GM19452 (cell line): Measurements from ENCODE around the gene RPP14.
"Not testable (repeated sequence)": the region's sequence is repeated elsewhere in the genome, so short reads cannot be mapped to it uniquely, and the experiment has no call there.

Experiments
- ATAC-seq: cut with Tn5 transposase; IDR thresholded peaks from one replicate; pipeline ENCODE4 v1.9.1; 2021; ENCODE audit not compliant: unreplicated experiment

Gene RPP14

DNA sequence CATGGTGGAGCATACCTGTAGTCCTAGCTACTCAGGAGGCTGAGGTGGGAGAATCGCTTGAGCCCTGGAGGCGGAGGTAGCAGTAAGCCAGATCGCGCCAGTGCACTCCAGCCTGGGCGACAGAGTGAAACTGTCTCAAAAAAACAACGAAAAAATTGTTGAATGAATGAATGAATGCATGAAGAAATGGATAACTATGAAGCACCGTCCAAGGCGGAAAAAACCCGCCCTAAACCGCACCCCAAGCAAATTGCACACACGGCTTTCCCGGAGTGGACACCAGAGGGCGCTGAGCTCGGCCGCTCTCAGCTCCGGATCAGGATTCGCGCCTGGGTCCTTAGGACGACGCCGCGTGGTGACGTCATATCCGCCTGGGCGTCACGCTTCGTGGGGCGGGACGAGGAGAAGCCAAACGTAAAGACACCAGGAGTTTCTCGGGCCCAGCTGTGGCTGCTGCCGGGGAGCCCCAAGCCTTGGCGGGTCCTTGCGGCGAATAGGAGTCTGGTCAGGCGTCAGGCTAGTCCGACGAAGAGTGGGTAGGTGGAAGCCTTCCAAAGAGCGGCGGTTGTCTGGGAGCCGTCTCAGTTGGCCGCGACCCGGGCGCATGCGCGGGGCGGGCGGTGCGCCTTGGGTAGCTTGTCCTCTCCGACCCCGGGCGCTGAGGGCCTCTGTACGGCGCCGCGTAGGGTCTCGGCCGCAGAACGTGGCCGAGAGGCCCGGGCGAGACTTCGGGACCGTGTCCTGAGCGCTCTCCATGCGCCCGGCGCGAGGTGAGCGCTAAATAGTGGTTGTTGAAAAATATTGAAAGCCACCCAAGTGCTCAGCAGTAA, at the start of gene RPP14, which contains the start of gene HTD2:
TSS of gene RPP14 (plus strand) at position 364 of the 830 bp plus-strand sequence. CDS start 4,085 bp downstream, outside the sequence.
TSS of gene HTD2 (plus strand) at position 639 of the 830 bp plus-strand sequence. CDS start 11,094 bp downstream, outside the sequence.
- ATAC-seq: peak; percentile 93

DNA sequence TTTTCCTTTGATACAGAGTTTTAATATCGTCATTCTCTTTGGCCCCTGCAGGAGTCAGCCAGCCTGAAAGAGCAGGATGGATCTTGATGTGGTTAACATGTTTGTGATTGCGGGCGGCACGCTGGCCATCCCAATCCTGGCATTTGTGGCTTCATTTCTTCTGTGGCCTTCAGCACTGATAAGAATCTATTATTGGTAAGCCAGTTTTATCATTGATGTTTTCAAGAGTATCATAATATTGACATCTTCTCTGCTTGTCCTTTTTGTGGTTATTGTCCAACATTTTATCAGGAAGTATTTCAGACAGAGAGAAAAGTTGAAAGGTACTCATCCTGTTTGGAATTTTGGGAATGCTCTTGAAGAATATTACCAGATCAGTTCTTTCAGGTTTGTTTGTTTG, 49.5 kb upstream of the RPP14 start:
- ATAC-seq: no peak

DNA sequence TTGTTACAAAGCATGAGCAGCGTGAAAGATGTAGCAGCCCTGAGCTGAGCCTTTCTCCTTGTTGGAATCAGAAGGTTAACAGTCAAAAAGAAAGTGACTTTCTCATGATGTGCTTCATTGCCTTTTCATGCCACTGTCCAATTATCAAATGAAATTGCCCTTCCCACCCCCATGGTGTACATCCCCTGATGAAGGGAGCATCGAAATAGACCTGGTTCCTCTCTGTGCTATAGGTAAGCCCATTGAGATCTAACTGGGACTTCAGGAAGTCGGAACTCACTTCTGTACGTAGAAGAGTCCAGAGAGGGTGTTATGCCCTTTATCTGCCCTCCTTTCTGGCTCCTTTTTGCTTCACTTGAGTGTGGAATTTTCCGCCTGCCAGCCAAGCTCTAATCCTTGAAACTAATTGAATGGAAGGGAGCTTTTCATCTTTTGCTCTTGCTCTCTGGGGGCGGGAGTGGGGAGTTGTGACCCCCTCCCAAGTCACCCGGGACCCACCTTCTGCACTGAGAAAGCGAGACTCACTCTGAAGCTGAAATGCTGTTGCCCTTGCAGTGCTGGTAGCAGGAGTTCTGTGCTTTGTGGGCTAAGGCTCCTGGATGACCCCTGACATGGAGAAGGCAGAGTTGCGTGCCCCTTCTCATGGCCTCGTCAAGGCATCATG, 47.5 kb upstream of the RPP14 start:
- ATAC-seq: no peak

DNA sequence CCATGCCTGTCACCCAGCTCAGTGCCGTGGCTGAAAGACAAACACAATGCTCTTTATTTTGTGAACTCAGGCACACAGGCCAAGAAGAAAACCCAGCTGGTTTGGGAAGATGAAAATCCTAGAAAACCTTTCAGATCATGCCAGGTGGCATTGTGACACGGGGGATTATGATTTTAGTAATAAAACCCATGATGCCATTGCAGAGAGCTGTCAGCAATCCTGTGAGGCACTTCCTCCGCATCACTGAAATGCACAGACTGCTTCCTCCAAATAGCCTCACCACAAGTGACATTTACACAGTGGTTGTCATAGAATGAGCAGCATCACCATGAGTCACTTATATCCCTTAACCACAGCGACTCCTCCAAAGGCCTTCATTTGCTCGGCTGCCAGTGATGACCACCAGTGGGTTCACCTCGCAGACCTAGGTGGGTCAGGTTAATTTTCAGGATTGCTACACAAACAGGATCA, 45.7 kb upstream of the RPP14 start:
- ATAC-seq: no peak

DNA sequence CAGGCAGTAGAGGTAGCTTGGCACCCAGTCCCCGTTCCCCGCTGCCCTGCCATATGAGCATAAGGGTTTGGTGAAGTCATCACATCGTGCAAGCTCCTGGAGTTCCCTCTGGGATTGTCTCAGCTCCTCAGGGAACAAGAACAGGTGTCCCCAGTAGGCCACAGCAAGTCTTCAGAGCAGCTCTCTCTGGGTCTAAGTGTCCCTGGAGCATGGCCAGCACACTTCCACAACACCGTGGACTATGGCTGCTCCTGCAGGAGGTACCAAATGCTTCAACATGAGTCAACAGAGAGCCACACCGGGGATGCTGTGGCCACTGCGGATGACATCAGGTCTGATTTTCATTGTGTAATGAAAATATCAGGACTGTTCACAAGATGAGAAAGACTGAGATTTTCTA, 45.3 kb upstream of the RPP14 start:
- ATAC-seq: no peak

DNA sequence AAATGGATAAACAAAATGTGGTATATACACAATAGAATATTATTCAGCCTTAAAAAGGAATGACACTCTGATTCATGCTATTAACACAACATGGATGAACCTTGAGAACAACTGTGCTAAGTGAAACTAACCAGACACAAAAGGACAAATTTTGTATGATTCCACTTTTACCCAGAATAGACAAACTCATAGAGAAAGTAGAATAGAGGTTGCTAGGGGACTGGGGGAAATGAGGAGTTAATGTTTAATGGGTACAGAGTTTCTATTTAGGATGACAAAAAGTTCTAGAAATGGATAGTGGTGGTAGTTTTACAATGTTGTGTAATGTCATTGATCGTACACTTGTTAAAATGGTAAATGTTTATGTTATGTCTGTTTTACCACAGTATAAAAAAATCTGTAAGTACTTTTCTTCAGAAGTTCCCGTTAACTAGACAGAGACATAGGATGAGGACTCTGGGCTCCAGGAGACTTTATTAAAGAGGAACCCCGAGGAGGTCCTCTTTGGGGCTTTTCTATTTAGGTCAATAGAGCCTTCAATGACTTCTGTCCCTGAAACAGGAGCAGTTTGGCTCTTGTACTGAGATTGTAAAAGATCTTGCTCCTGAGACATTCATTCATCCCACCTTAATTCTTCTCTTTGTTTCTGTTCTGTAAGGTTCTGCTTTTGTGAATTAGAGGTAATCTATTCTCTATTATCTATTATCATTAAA, 43.9 kb upstream of the RPP14 start:
- ATAC-seq: peak; percentile 69

DNA sequence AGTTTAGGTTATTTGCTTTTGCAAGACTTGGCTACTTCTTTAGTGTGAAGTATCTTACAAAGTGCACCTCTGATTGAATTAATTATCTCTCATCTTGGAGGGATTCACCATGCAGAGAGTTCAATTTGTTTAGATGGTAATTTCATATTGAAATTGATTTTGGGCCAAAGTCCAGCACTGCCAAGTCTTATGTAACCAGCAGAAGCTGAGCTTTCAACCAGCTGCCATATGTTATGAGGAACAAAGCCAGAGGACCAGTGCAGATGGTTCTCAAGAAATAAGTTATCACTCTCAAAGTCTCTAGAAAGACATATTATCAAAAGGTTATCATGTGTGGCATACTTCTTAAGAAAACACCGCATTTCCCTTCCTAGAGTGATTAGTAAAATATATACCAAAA, 39.5 kb upstream of the RPP14 start:
- no peak for ATAC-seq

DNA sequence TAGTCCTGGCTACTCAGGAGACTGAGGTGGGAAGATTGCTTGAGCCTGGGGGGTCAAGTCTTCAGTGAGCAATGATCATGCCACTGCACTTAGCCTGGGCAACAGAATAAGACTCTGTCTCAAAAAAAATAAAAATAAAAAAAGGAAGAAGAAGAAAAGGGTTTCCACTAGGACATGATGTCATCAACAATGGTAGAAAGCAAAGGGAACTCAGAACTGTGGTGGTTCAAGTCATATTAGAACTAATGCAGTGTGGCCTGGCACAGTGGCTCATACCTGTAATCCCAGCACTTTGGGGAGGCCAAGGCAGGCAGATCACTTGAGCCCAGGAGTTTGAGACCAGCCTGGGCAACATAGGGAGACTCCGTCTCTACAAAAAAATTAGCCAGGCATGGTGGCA, 38.5 kb upstream of the RPP14 start:
- ATAC-seq: not testable (repeated sequence)

DNA sequence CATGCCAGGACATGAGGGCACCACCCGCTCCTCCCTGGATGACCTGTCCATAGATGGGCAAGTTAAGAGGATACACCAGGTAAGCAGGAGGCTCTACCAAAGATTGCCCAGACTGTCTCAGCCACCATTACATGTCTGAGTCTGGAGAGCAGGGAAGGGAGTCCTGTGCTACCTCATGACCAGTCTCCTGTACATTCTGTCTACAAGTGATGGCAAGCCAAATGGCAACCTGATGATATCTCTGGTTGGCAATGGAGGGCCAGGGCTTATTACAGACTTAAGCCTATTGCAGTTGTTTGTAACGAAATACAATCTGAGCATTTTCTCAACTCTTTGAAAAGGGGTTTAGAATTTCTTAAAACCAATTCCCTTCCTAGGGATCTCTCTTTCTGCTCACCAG, 36.7 kb upstream of the RPP14 start:
- no peak for ATAC-seq

DNA sequence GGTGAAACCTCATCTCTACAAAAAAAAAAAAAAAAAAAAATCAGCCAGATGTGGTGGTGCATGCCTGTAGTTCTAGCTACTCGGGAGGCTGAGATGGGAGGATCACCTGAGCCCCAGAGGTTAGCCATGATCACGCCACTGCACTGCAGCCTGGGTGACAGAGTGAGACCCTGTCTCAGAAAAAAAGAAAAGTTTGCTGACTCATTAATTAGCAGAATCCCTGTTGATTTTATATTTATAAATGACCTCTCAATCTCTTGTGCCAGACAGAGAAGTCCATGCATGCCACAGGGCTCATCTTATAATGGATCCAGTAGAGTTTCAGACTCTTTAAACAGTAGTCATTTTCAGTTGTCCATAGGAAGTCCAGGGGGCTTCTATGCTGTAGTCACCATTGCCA, 35.6 kb upstream of the RPP14 start:
- ATAC-seq: no peak

DNA sequence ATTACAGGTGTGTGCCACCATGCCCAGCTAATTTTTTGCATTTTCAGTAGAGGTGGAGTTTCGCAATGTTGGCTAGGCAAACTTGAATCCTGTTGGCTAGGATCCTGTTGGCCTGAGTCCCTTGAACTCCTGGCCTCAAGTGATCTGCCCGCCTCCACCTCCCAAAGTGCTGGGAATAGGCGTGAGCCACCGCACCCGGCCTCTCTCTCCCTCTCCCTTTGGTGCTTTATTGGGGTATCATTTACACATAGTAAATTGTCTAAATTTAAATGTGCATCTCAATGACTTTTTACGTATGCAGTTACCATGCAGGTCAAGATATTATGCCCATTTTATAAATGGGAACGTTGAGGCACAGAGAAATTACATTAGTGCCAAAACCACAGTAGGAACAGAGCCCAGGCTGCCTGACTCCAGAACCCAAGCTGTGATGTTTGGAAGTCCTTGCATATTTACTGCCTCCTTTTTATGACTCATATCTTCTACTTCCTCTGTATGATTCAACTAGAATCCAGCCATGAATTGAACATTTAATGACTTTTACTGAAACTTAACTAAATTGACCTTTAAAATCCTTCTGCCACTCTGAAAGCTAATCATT, 34.0 kb upstream of the RPP14 start:
- no peak for ATAC-seq

DNA sequence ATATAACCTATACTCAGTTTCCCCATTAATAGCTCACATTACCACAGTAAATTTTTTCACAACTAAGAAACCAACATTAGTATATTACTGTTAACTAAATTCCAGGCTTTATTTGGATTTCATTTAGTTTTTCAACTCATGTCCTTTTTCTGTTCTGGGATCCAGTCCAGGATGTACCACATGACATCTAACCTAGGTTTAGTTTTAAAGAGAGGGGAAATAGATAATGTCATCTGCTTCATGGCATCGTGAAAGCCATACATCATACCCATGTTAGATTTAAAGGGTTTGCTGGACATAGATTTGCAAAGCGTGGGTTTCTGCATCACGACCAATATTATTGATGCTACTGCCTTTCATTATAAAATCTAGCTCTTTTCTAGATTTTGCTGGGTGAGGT, 33.2 kb upstream of the RPP14 start:
- no peak for ATAC-seq

DNA sequence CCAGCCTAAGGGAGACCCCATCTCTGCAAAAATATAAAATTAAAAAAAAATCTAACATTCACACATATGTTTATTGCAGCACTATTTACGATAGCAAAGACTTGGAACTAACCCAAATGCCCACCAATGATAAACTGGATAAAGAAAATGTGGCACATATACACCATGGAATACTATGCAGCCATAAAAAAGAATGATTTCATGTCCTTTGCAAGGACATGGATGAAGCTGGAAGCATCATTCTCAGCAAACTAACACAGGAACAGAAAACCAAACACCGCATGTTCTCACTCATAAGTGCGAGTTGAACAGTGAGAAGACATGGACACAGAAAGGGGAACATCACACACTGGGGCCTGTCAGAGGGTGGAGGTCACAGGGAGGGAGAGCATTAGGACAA, 32.7 kb upstream of the RPP14 start:
- not testable (repeated sequence) for ATAC-seq

DNA sequence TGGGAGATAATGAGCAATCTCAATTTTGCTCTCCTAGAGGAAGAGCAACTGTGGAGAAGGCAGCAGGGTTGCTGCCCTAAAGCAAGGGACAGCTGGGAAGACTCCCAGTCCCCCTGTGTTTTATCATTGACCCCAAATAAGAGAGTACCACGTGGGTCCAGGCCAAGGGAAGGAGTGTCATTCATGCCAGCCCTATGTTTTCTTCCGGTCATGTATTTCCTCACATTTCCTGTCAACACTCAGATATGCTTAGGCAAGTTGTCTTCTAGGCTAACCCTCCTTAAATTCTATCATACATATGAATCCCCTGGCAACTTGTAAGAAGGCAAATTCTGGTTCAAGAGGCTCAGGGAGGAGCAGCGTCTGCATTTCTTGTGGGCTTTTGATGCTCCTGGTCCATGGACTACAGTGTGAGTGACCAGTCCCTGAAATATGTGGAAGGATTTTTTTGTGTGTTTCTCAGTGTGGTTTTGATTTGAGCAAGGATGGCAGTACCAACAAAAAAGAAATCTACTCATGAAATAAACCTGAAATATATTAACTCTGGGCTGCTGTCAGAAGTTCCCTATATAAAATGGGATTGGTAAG, 31.9 kb upstream of the RPP14 start:
- no peak for ATAC-seq

DNA sequence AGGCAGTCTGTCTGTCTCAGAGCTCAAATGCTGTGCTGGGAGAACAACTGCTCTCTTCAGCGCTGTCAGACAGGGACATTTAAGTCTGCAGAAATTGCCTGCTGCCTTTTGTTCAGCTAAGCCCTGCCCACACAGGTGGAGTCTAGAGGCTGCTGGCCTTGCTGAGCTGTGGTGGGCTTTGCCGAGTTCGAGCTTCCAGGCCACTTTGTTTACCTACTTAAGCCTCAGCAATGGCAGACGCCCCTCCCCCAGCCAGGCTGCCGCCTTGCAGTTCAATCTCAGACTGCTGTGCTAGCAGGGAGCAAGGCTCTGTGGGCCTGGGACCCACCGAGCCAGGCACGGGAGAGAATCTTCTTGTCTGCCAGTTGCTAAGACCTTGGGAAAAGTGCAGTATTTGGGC, 25.0 kb upstream of the RPP14 start:
- ATAC-seq: no peak

DNA sequence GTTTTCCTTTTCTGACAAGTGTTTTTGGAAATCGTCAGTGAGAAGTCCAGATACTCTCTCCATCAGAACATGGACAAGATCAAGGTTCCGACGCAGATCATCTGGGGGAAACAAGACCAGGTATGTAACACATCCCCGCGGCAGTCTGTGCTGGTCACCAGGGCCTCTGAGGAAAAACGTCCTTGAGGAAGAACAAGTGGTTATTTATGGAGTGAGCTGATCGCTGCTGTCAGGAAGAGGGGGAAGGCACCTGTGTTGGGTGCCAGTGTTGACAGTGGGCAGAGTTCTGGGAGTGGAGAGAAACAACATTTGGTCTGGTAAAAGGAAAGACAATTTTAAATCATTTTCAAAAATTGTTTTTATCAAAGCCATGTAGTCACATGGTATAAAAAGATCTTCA, 20.7 kb upstream of the RPP14 start:
- no peak for ATAC-seq

DNA sequence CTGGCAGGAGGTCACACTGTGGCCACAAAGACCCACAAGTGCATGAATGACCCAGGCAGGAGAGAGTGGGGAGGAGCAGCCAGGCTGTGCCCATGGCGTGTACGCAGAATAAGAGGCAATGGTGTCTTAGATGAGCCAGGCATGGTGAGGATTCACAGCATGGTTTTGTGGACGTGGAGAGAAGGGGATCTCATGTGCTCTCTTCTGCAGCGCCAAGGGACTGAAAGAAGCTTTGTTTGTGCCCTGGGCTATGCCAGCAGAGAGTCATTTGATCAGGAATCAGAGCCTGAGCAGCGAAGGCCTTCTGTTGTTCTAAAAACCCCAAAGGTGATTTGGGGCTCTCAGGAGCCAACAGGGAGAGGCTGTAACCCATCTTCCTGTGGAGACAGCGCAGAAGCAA, 18.7 kb upstream of the RPP14 start:
- no peak for ATAC-seq

DNA sequence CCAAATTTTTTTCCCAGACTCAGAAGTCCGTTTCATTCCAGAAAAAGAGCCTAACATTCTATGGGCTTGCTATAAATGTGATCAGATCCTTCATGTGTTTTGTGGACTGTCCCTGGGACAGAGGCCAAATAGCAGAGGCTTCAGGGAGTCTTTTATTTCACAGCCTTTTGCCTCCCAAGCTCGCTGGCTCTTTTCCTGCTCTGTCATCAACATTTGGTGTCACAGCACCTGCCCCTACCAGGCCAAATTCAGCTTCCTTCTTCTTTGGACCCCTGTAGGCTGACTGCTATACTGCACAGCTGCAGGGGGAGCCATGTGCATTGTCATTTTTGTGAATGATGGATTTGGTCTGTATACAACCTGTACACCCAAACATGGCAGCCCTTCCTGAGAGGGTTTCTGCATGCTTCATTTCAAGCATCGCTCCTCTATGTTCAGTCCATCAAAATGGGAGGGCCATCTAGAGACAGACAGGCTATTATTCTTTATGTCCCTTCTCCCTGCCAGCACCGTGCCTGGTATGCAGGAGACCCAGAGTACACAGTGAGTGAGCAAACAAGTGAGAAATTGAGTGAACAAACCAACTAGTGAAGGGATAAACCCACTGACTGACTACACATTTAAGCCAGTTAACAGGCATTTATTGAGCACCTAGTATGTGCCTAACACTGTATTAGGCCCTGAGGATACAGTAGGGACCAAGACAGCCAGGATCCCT, 17.9 kb upstream of the RPP14 start:
- ATAC-seq: no peak

DNA sequence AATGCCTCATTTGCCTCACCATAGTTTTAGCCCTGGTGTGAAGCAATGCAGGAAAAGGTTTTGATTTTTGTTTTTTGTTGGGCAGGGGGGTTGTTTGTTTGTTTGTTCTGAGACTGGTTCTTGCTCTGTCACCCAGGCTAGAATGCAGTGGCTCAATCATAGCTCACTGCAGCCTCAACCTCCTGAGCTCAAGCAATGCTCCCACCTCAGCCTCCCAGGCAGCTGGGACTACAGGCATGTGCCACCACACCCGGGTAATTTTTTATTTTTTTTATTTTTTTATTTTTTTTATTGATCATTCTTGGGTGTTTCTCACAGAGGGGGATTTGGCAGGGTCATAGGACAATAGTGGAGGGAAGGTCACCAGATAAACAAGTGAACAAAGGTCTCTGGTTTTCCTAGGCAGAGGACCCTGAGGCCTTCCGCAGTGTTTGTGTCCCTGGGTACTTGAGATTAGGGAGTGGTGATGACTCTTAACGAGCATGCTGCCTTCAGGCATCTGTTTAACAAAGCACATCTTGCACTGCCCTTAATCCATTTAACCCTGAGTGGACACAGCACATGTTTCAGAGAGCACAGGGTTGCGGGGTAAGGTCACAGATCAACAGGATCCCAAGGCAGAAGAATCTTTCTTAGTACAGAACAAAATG, 17.0 kb upstream of the RPP14 start:
- not testable (repeated sequence) for ATAC-seq

DNA sequence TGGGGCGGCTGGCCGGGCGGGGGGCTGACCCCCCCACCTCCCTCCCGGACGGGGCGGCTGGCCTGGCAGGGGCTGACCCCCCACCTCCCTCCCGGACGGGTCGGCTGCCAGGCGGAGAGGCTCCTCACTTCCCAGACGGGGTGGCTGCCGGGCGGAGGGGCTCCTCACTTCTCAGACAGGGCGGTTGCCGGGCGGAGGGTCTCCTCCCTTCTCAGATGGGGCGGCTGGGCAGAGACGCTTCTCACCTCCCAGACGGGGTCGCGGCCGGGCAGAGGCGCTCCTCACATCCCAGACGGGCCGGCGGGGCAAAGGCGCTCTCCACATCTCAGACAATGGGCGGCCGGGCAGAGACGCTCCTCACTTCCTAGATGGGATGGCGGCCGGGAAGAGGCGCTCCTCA, 15.6 kb upstream of the RPP14 start:
- not testable (repeated sequence) for ATAC-seq
